Smooth muscle cell (in vitro differentiated cells): ENCODE data around the gene SEPTIN5. TPM values are rescaled to one million over a fixed set of nuclear protein-coding genes. Genes with fewer than 3 reads are reported as not detected.
A peak's percentile ranks its signal among the peaks of the same experiment; 100 is the strongest.

ENCODE experiments used
- DNase-seq: peaks from one replicate; lab custom pipeline; 2025; ENCODE audit not compliant: unreplicated experiment; lab: John Stamatoyannopoulos, UW
- H2AFZ ChIP-seq: fragments of 200-600 bp; sonication (generic); 2 replicates; pipeline ENCODE4 v1.6.0; 2016; ENCODE audit warnings: antibody characterized with exemption, low read depth, mild to moderate bottlenecking
- H3F3A ChIP-seq: fragments of 200-600 bp; sonication (generic); 2 replicates; pipeline ENCODE4 v1.6.0; 2017; ENCODE audit warnings: antibody characterized with exemption, low read depth
- H3K27ac ChIP-seq: fragments of 200-600 bp; sonication (generic); 2 replicates; pipeline ENCODE4 v1.5.1; 2016; ENCODE audit warnings: low read depth, mild to moderate bottlenecking
- H3K27me3 ChIP-seq: fragments of 200-600 bp; sonication (generic); 2 replicates; pipeline ENCODE4 v1.6.1; 2016; ENCODE audit warnings: low read depth, mild to moderate bottlenecking
- H3K36me3 ChIP-seq: fragments of 200-600 bp; sonication (generic); 2 replicates; pipeline ENCODE4 v1.5.1; 2016; ENCODE audit warnings: low read depth
- H3K4me1 ChIP-seq: fragments of 200-600 bp; sonication (generic); 2 replicates; pipeline ENCODE4 v1.5.1; 2016; ENCODE audit warnings: low read depth
- H3K4me2 ChIP-seq: fragments of 200-600 bp; sonication (generic); 2 replicates; pipeline ENCODE4 v1.6.0; 2016; ENCODE audit warnings: mild to moderate bottlenecking
- H3K4me3 ChIP-seq: fragments of 200-600 bp; sonication (generic); 2 replicates; pipeline ENCODE4 v1.5.1; 2016; ENCODE audit warnings: mild to moderate bottlenecking
- H3K79me2 ChIP-seq: fragments of 200-600 bp; sonication (generic); 2 replicates; pipeline ENCODE4 v1.6.0; 2016; ENCODE audit warnings: low read depth, mild to moderate bottlenecking
- H3K9ac ChIP-seq: fragments of 200-600 bp; sonication (generic); 2 replicates; pipeline ENCODE4 v1.6.0; 2016; ENCODE audit warnings: low read depth
- H3K9me3 ChIP-seq: fragments of 200-600 bp; sonication (generic); replicated peaks from 2 replicates; pipeline ENCODE4 v1.5.1; 2016; ENCODE audit warnings: low read depth
- H4K20me1 ChIP-seq: fragments of 200-600 bp; sonication (generic); 2 replicates; pipeline ENCODE4 v1.6.0; 2016; ENCODE audit warnings: low read depth
- WGBS: methylation state at CpG from one replicate; pipeline ENCODE4 v1.1.7; 2016; ENCODE audit warnings: low lambda C conversion rate; 5-methylcytosine and 5-hydroxymethylcytosine counted together
- polyA plus RNA-seq: library from polyadenylated mRNA; unstranded; fragments of >200 nt; fragmentation: Nextera tagmentation; extraction: Ambion mirVana; gene quantifications from 2 replicates; pipeline ENCODE4 v1.2.1, GENCODE V29; 2016
- total RNA-seq: library from RNA; depleted of rRNA; stranded (reverse); fragments of >200 nt; gene quantifications from 2 replicates; pipeline ENCODE4 v1.2.3, GENCODE V29; 2014
- TF ChIP-seq, protein P1 (sequence below): fragments of 200-600 bp; sonication (generic); IDR thresholded peaks from 2 replicates; pipeline ENCODE4 v1.5.1; 2017; ENCODE audit warnings: borderline replicate concordance, mild to moderate bottlenecking, antibody characterized with exemption; ENCODE audit not compliant: insufficient read depth, poor library complexity, severe bottlenecking

The SEPTIN5 gene
- total and polyA plus RNA-seq, 2 experiments from 2014 or later = 26.6 to 64.1 TPM

- H2AFZ ChIP-seq = no peak overlapping the region
- no peaks in the 10 kb centered on the region for H4K20me1 ChIP-seq
- H3K4me1 ChIP-seq = peaks cover 12% of the 10 kb centered on the region
- peaks cover 74% of the 10 kb centered on the region for H3K27me3 ChIP-seq
- no peak overlapping the region for H3K27ac ChIP-seq
- no peaks in the 10 kb centered on the region for H3K79me2 ChIP-seq
- no peaks in the 10 kb centered on the region for H3F3A ChIP-seq
- H3K4me2 ChIP-seq = no peak overlapping the region
- no peaks in the 10 kb centered on the region for H3K9me3 ChIP-seq
- no peak for DNase-seq
- no peak overlapping the region for H3K4me3 ChIP-seq
- H3K9ac ChIP-seq = no peak overlapping the region
- TF ChIP-seq, protein P1, sequence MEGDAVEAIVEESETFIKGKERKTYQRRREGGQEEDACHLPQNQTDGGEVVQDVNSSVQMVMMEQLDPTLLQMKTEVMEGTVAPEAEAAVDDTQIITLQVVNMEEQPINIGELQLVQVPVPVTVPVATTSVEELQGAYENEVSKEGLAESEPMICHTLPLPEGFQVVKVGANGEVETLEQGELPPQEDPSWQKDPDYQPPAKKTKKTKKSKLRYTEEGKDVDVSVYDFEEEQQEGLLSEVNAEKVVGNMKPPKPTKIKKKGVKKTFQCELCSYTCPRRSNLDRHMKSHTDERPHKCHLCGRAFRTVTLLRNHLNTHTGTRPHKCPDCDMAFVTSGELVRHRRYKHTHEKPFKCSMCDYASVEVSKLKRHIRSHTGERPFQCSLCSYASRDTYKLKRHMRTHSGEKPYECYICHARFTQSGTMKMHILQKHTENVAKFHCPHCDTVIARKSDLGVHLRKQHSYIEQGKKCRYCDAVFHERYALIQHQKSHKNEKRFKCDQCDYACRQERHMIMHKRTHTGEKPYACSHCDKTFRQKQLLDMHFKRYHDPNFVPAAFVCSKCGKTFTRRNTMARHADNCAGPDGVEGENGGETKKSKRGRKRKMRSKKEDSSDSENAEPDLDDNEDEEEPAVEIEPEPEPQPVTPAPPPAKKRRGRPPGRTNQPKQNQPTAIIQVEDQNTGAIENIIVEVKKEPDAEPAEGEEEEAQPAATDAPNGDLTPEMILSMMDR = no peak
- WGBS = 76% methylated on average over 14 of the region's 14 CpGs
- no peaks in the 10 kb centered on the region for H3K36me3 ChIP-seq
Measured at GRCh38 chr22:19753996-19754700, 39.8 kb downstream of the SEPTIN5 start.

DNA sequence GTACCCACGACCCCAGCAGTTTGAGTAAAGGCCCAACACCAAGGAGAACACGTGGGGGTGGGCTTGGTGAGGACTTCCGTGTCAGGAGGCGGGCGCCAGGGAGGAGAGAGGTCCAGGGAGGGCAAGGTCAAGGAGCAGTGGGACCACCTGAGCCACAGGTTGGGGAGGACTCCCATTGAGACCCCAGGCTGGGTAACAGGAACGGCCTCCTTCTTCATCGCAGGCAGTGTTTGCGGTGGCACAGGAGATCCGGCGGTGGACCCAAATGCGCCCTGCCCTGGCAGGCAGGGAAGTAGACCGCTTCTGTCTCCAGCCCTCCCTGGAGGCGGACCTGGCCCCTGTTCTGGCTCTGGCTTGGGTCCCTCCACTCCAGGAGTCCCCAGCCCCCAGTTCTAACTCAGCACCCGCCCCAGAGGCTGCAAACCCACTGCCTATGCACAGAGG lies 40.4 kb downstream of the SEPTIN5 start:
- peaks cover 80% of the 10 kb centered on the region for H3K27me3 ChIP-seq
- no peak overlapping the region for H3K4me3 ChIP-seq
- no peaks in the 10 kb centered on the region for H4K20me1 ChIP-seq
- no peaks in the 10 kb centered on the region for H3F3A ChIP-seq
- no peaks in the 10 kb centered on the region for H3K79me2 ChIP-seq
- no peak overlapping the region for H3K27ac ChIP-seq
- peaks cover 12% of the 10 kb centered on the region for H3K4me1 ChIP-seq
- WGBS = 47% methylated on average over 5 of the region's 14 CpGs
- DNase-seq = no peak
- H3K9me3 ChIP-seq = no peaks in the 10 kb centered on the region
- peak overlapping the region; percentile 32 for H3K4me2 ChIP-seq
- no peaks in the 10 kb centered on the region for H3K36me3 ChIP-seq
- H3K9ac ChIP-seq = no peak overlapping the region
- TF ChIP-seq, protein P1 = no peak
- H2AFZ ChIP-seq = no peak overlapping the region

DNA sequence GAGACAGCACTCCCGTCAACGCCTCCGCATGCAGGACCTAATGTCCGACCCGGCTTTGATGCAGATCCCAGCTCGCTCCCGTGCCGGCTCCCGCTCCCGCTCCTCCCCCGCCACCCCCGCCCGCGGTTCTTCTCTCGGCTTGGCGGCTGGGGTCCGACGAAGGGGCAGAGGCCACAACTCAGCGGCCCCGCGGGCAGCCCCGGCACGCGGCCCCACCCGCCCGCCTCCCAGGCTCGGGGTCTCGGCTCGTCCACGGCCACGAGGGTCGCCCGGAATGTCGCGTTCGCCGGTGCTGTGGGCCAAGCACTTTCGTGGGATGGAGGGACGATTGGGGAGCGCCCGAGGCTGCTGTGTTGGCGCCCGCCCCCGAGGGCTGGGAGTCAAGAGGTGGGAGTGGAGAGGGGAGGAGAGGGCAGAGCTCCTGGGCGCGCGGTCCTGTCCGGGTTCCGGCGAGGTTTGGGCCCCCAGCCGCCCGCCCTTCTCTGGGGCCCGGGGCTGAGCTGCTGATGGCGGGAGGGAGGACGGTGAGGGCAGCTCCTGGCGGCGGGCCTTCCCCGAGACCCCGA lies 40.9 kb downstream of the SEPTIN5 start:
- peaks cover 15% of the 10 kb centered on the region for H3K4me1 ChIP-seq
- H3K4me2 ChIP-seq = peak overlapping the region; percentile 32
- no peak for DNase-seq
- H2AFZ ChIP-seq = no peak overlapping the region
- no peaks in the 10 kb centered on the region for H3K36me3 ChIP-seq
- 3% methylated on average over 18 of the region's 59 CpGs for WGBS
- H3K27me3 ChIP-seq = peaks cover 85% of the 10 kb centered on the region
- H3K9ac ChIP-seq = no peak overlapping the region
- H3K9me3 ChIP-seq = no peaks in the 10 kb centered on the region
- no peaks in the 10 kb centered on the region for H4K20me1 ChIP-seq
- no peaks in the 10 kb centered on the region for H3F3A ChIP-seq
- TF ChIP-seq, protein P1 = no peak
- no peak overlapping the region for H3K4me3 ChIP-seq
- H3K27ac ChIP-seq = no peak overlapping the region
- no peaks in the 10 kb centered on the region for H3K79me2 ChIP-seq
